H1 (cell line): ENCODE results near the gene MRPL43. TPM values are rescaled to one million over a fixed set of nuclear protein-coding genes. Genes with fewer than 3 reads are reported as not detected.

Source experiments
- CTCF ChIA-PET: fragments of 300-600 bp; sonication (Branson Sonifier 250); formaldehyde crosslinking; loops from one replicate; lab custom pipeline; 2021; ENCODE audit not compliant: partially characterized antibody; lab: Charles Lee
- POLR2A ChIA-PET: fragments of 300-600 bp; sonication (Branson Sonifier 250); formaldehyde crosslinking; loops from one replicate; lab custom pipeline; 2021; ENCODE audit warnings: inconsistent platforms; ENCODE audit not compliant: partially characterized antibody; lab: Charles Lee
- DNase-seq, 2 experiments: peaks; one replicate each; pipeline versions ENCODE4 v3.0.0 to v3.0.0-alpha.2; 2010 to 2022; ENCODE audit warnings: low spot score in 2 of 2, low read depth in 1 of 2, mixed read lengths in 1 of 2
- FAIRE-seq: peaks from 2 replicates; lab custom pipeline; 2011; peaks lifted over from hg19 to GRCh38; lab: Jason Lieb, UNC
- H2AFZ ChIP-seq: 2 replicates; pipeline ENCODE4 v1.8.1; 2012; ENCODE audit warnings: low read length, inconsistent platforms
- H2AK5ac ChIP-seq: 2 replicates; pipeline ENCODE4 v1.6.1; 2013; ENCODE audit warnings: low read depth, low read length
- H2BK120ac ChIP-seq: replicated peaks from 2 replicates; pipeline ENCODE3; 2013; ENCODE audit warnings: low read depth, low read length, inconsistent platforms
- H2BK12ac ChIP-seq: 2 replicates; pipeline ENCODE4 v1.6.1; 2013; ENCODE audit warnings: low read depth, low read length
- H2BK15ac ChIP-seq: 2 replicates; pipeline ENCODE4 v1.6.1; 2013; ENCODE audit warnings: low read length
- H2BK20ac ChIP-seq: 2 replicates; pipeline ENCODE4 v1.6.1; 2013; ENCODE audit warnings: low read length
- H2BK5ac ChIP-seq: 2 replicates; pipeline ENCODE4 v1.6.1; 2013; ENCODE audit warnings: low read depth, low read length
- H3K14ac ChIP-seq: 2 replicates; pipeline ENCODE4 v1.6.1; 2013; ENCODE audit warnings: inconsistent platforms; ENCODE audit not compliant: insufficient read length
- H3K18ac ChIP-seq: 2 replicates; pipeline ENCODE4 v1.6.1; 2013; ENCODE audit warnings: low read length; ENCODE audit errors: extremely low read depth
- H3K23ac ChIP-seq: 2 replicates; pipeline ENCODE4 v1.6.1; 2013; ENCODE audit warnings: inconsistent platforms; ENCODE audit not compliant: insufficient read length
- H3K23me2 ChIP-seq: 2 replicates; pipeline ENCODE4 v1.6.1; 2013; ENCODE audit warnings: low read depth, low read length
- H3K27ac ChIP-seq: 2 replicates; pipeline ENCODE4 v1.6.1; 2011; ENCODE audit warnings: low read depth, low read length, inconsistent platforms
- H3K27me3 ChIP-seq, 4 experiments: replicated peaks in 1 of 4; 1 replicate in 1 of 4; 2 replicates in 3 of 4; pipeline versions ENCODE4 v1.6.1 to v1.8.1; 2011 to 2013; ENCODE audit warnings: low read length in 3 of 4, mild to moderate bottlenecking in 3 of 4, inconsistent platforms in 2 of 4, mixed read lengths in 2 of 4, moderate library complexity in 1 of 4; ENCODE audit not compliant: control insufficient read depth in 3 of 4, insufficient read depth in 3 of 4; ENCODE audit errors: extremely low read depth in 1 of 4
- H3K36me3 ChIP-seq, 4 experiments: 2 replicates each; pipeline versions ENCODE4 v1.6.1 to v1.8.1; 2011 to 2013; ENCODE audit warnings: mild to moderate bottlenecking in 4 of 4, low read length in 3 of 4, moderate library complexity in 2 of 4, control low read depth in 1 of 4, inconsistent platforms in 1 of 4; ENCODE audit not compliant: insufficient read depth in 4 of 4, control insufficient read depth in 2 of 4
- H3K4ac ChIP-seq: replicated peaks from 2 replicates; pipeline ENCODE3; 2013; ENCODE audit warnings: low read length, low read depth, mixed read lengths, inconsistent platforms; ENCODE audit not compliant: insufficient read length
- H3K4me1 ChIP-seq, 4 experiments: replicated peaks in 1 of 4; 1 replicate in 1 of 4; 2 replicates in 3 of 4; pipeline versions ENCODE4 v1.6.1 to v1.8.1; 2011 to 2013; ENCODE audit warnings: low read length in 3 of 4, inconsistent platforms in 2 of 4, mixed read lengths in 1 of 4; ENCODE audit not compliant: insufficient read depth in 4 of 4, control insufficient read depth in 3 of 4
- H3K4me2 ChIP-seq, 2 experiments: 2 replicates each; pipeline versions ENCODE4 v1.6.1 to v1.8.1; 2011 to 2013; ENCODE audit warnings: low read depth in 2 of 2, low read length in 2 of 2, control low read depth in 1 of 2, inconsistent platforms in 1 of 2, mild to moderate bottlenecking in 1 of 2; ENCODE audit not compliant: insufficient read depth in 1 of 2
- H3K4me3 ChIP-seq, 4 experiments: fragments of 200-600, 300-600 bp in 1 of 4; sonication (generic), shearing (Covaris generic), sonication (Bioruptor Twin) in 1 of 4; 2 replicates each; pipeline versions ENCODE4 v1.5.1 to v1.8.1; 2011 to 2016; ENCODE audit warnings: low read length in 4 of 4, low read depth in 3 of 4, control low read depth in 2 of 4, inconsistent platforms in 2 of 4, mild to moderate bottlenecking in 2 of 4, mixed read lengths in 1 of 4, moderate library complexity in 1 of 4; ENCODE audit not compliant: insufficient read depth in 2 of 4; ENCODE audit errors: extremely low read depth in 1 of 4
- H3K56ac ChIP-seq: replicated peaks from 2 replicates; pipeline ENCODE3; 2013; ENCODE audit warnings: low read depth, mild to moderate bottlenecking, mixed read lengths, low read length, inconsistent platforms; ENCODE audit not compliant: insufficient read length
- H3K79me1 ChIP-seq: 2 replicates; pipeline ENCODE4 v1.6.1; 2013; ENCODE audit warnings: low read depth, low read length, control low read depth
- H3K79me2 ChIP-seq, 2 experiments: 2 replicates each; pipeline versions ENCODE4 v1.6.1 to v1.8.1; 2012 to 2013; ENCODE audit warnings: low read length in 2 of 2, mild to moderate bottlenecking in 2 of 2, inconsistent platforms in 1 of 2; ENCODE audit not compliant: insufficient read depth in 2 of 2, control insufficient read depth in 1 of 2
- H3K9ac ChIP-seq, 4 experiments: replicated peaks in 1 of 4; 1 replicate in 1 of 4; 2 replicates in 3 of 4; pipeline versions ENCODE4 v1.6.1 to v1.8.1; 2011 to 2013; ENCODE audit warnings: low read depth in 3 of 4, low read length in 3 of 4, control low read depth in 2 of 4, mild to moderate bottlenecking in 2 of 4, moderate library complexity in 2 of 4, inconsistent platforms in 1 of 4; ENCODE audit errors: extremely low read depth in 1 of 4
- H3K9me3 ChIP-seq, 2 experiments: 2 replicates each; pipeline versions ENCODE4 v1.6.1 to v1.8.1; 2012 to 2013; ENCODE audit warnings: mild to moderate bottlenecking in 2 of 2, moderate library complexity in 2 of 2, control low read depth in 1 of 2, inconsistent platforms in 1 of 2, low read depth in 1 of 2, low read length in 1 of 2, mixed read lengths in 1 of 2; ENCODE audit not compliant: insufficient read depth in 2 of 2
- H4K20me1 ChIP-seq, 2 experiments: replicated peaks in 1 of 2; 2 replicates each; pipeline versions ENCODE3 to v1.8.1; 2011 to 2013; ENCODE audit warnings: inconsistent platforms in 2 of 2, low read length in 2 of 2, mild to moderate bottlenecking in 1 of 2; ENCODE audit not compliant: insufficient read depth in 2 of 2, control insufficient read depth in 1 of 2
- H4K5ac ChIP-seq: 2 replicates; pipeline ENCODE4 v1.6.1; 2013; ENCODE audit warnings: low read length, low read depth, mixed read lengths, inconsistent platforms; ENCODE audit not compliant: insufficient read length
- H4K8ac ChIP-seq: 2 replicates; pipeline ENCODE4 v1.8.0; 2013; ENCODE audit warnings: mild to moderate bottlenecking, moderate library complexity, low read length, inconsistent platforms; ENCODE audit not compliant: insufficient read depth; ENCODE audit errors: extremely low read depth
- H4K91ac ChIP-seq: replicated peaks from 2 replicates; pipeline ENCODE3; 2013; ENCODE audit warnings: low read length, mixed read lengths, inconsistent platforms; ENCODE audit not compliant: insufficient read length
- HDAC6 ChIP-seq: IDR thresholded peaks from one replicate; pipeline ENCODE4 v1.7.1; 2012; ENCODE audit warnings: low read depth, mild to moderate bottlenecking, inconsistent platforms, low read length, moderate library complexity
- POU5F1 ChIP-seq: IDR thresholded peaks from 2 replicates; pipeline ENCODE4 v1.6.1; 2011; ENCODE audit warnings: low read depth, mild to moderate bottlenecking, low read length, moderate library complexity
- WGBS, 2 experiments: shearing (Covaris generic) in 1 of 2; methylation state at CpG; one replicate each; pipeline versions ENCODE4 v1.1.6 to v1.1.7; 2013 to 2015; ENCODE audit warnings: low lambda C conversion rate in 2 of 2, mixed read lengths in 2 of 2, inconsistent platforms in 1 of 2, low coverage in 1 of 2, missing lambda C conversion rate in 1 of 2; ENCODE audit not compliant: insufficient replicate concordance in 2 of 2, insufficient coverage in 1 of 2, insufficient read length in 1 of 2; ENCODE audit errors: extremely low coverage in 1 of 2, missing lambda C conversion rate in 1 of 2; 5-methylcytosine and 5-hydroxymethylcytosine counted together
- polyA plus RNA-seq, 7 experiments: library from polyadenylated mRNA; depleted of rRNA in 3 of 7; stranded (reverse) in 5 of 7; unstranded in 2 of 7; fragments of >200 nt in 5 of 7; fragments of 200-250 nt in 2 of 7; gene quantifications; 1 replicate in 5 of 7; 2 replicates in 1 of 7; 4 replicates in 1 of 7; pipeline versions ENCODE4 v1.2.1 to v1.2.3, GENCODE V29; 2011 to 2013; ENCODE audit warnings: missing spikeins in 2 of 7, mixed read lengths in 2 of 7
- total RNA-seq: library from RNA; stranded (reverse); fragmentation: NEBNext Ultra II Directional; extraction: Animal tissue kit (Norgen Biotek cat#: 25700); gene quantifications from 2 replicates; pipeline ENCODE4 v1.2.1, GENCODE V29; 2021

MRPL43 gene
- total and polyA plus RNA-seq, 2 of the 8 experiments (the other 6 are each of a cell fraction or from before 2014, with no cell fraction given), result 74.1 to 149 TPM

DNA sequence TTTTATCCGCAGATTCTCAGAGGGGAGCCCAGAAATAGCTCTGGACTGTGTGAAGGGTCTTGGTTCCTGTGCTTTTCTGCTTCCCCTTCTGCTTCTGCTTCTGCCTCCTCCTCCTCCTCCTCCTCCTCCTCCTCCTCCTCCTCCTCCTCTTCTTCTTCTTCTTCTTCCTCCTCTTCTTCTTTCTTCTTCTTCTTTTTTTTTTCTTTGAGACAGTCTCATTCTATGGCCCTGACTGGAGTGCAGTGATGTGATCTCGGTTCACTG, 32.1 kb upstream of the MRPL43 start:
- no peak overlapping the region for H2AFZ ChIP-seq
- H3K27me3 ChIP-seq, result peaks cover 14 to 42% (median 32%) of the 10 kb centered on the region in 4 experiments
- peaks cover 0 to 1% of the 10 kb centered on the region in 2 experiments for H4K20me1 ChIP-seq
- no peak overlapping the region for H4K8ac ChIP-seq
- peak overlapping the region in 1 of 4 experiments; percentile 59; a peak in 2 of 8 replicates for H3K4me3 ChIP-seq
- no peak overlapping the region for H2AK5ac ChIP-seq
- no peak overlapping the region for H2BK20ac ChIP-seq
- DNase-seq (no peak), FAIRE-seq (no peak)
- POLR2A ChIA-PET, result interaction anchor here (0.7 to 6.5 kb wide), 6 partner anchors 10 to 76 kb away, joined by 3 to 81 read pairs (median 6); partner anchors contain the start of genes LZTS2, MRPL43, PDZD7 and SFXN3
- H3K4me1 ChIP-seq, result peaks cover 0 to 10% (median 5%) of the 10 kb centered on the region in 4 experiments; a peak in 4 of 7 replicates
- no peak overlapping the region for H2BK120ac ChIP-seq
- no peak overlapping the region for H3K9ac ChIP-seq
- peaks cover 11% of the 10 kb centered on the region; the same call in 1 of the 2 replicates for H3K23me2 ChIP-seq
- no peak overlapping the region for H2BK5ac ChIP-seq
- no peak overlapping the region for H2BK15ac ChIP-seq
- no peak overlapping the region for H4K91ac ChIP-seq
- WGBS, 2 experiments, result 37% methylated on average over 2 of the region's 2 CpGs; no CpG with 5 or more reads in 1 of the 2 experiments
- no peak overlapping the region for H4K5ac ChIP-seq
- no peak overlapping the region for H2BK12ac ChIP-seq
- TF ChIP-seq POU5F1 (no peak), HDAC6 (no peak)
- no peaks in the 10 kb centered on the region for H3K9me3 ChIP-seq
- no peak overlapping the region for H3K23ac ChIP-seq
- no peaks in the 10 kb centered on the region for H3K79me2 ChIP-seq
- H3K4ac ChIP-seq, result no peak overlapping the region
- H3K27ac ChIP-seq, result no peak overlapping the region
- H3K36me3 ChIP-seq, result no peaks in the 10 kb centered on the region
- no peak overlapping the region for H3K56ac ChIP-seq
- H3K14ac ChIP-seq, result no peak overlapping the region
- no peaks in the 10 kb centered on the region for H3K79me1 ChIP-seq
- peak overlapping the region; percentile 86 to 89; a peak in 3 of 4 replicates for H3K4me2 ChIP-seq
- no peak overlapping the region for H3K18ac ChIP-seq
- CTCF ChIA-PET, result interaction anchor here (0.6 to 7.2 kb wide), 29 partner anchors 8 to 1914 kb away, joined by 3 to 464 read pairs (median 4); partner anchors contain the start of genes KAZALD1, LZTS2, MRPL43 and PDZD7
